NT2/D1 (cell line): ENCODE measurements around the gene COL10A1.

Experiments used
- DNase-seq: peaks from one replicate; pipeline ENCODE4 v3.0.0-alpha.2; 2011; ENCODE audit warnings: low read depth, low spot score
- H3K27me3 ChIP-seq: 2 replicates; pipeline ENCODE4 v1.6.0; 2011; ENCODE audit warnings: mild to moderate bottlenecking; ENCODE audit not compliant: insufficient read length, insufficient read depth
- H3K36me3 ChIP-seq: 2 replicates; pipeline ENCODE4 v1.6.1; 2011; ENCODE audit warnings: mild to moderate bottlenecking, low read length, mixed read lengths; ENCODE audit not compliant: insufficient read depth, insufficient read length
- H3K4me1 ChIP-seq: 2 replicates; pipeline ENCODE4 v1.5.1; 2011; ENCODE audit not compliant: insufficient read depth, insufficient read length
- H3K4me3 ChIP-seq: 2 replicates; pipeline ENCODE4 v1.5.1; 2011; ENCODE audit warnings: low read depth; ENCODE audit not compliant: insufficient read length
- H3K9ac ChIP-seq: 2 replicates; pipeline ENCODE4 v1.6.0; 2011; ENCODE audit warnings: low read depth; ENCODE audit not compliant: insufficient read length
- H3K9me3 ChIP-seq: 2 replicates; pipeline ENCODE4 v1.5.1; 2011; ENCODE audit warnings: mild to moderate bottlenecking, low read length; ENCODE audit not compliant: insufficient read depth
- SUZ12 ChIP-seq: IDR thresholded peaks from 2 replicates; pipeline ENCODE4 v1.6.1; 2011; ENCODE audit not compliant: insufficient read length, insufficient read depth; ENCODE audit errors: extremely low read depth
- YY1 ChIP-seq: IDR thresholded peaks from 2 replicates; pipeline ENCODE4 v1.6.1; 2011; ENCODE audit not compliant: insufficient read length, insufficient read depth
- ZNF274 ChIP-seq: IDR thresholded peaks from 2 replicates; pipeline ENCODE4 v1.6.1; 2011; ENCODE audit warnings: mild to moderate bottlenecking, low read depth, low read length

The COL10A1 gene

GRCh38 chr6:116070101-116070500 lies 55.8 kb downstream of the COL10A1 start:
- no peak overlapping the region for H3K4me3 ChIP-seq
- H3K9ac ChIP-seq = no peak overlapping the region
- no peaks in the 10 kb centered on the region for H3K36me3 ChIP-seq
- no peaks in the 10 kb centered on the region for H3K4me1 ChIP-seq
- TF ChIP-seq ZNF274 (no peak), YY1 (no peak), SUZ12 (no peak)
- H3K9me3 ChIP-seq = no peaks in the 10 kb centered on the region
- no peak for DNase-seq
- no peaks in the 10 kb centered on the region for H3K27me3 ChIP-seq
